Esophagus squamous epithelium (tissue), 5 donors: Measurements from ENCODE around the gene SLC13A2. TPM values are rescaled to one million over a fixed set of nuclear protein-coding genes. Genes with fewer than 3 reads are reported as not detected.
"Not testable (repeated sequence)": the region's sequence is repeated elsewhere in the genome, so short reads cannot be mapped to it uniquely, and the experiment has no call there.

ENCODE experiments used
- DNase-seq: peaks from one replicate; lab custom pipeline; 2025; lab: John Stamatoyannopoulos, UW
- H3K27ac ChIP-seq, 4 donors: fragments of 200-600 bp; sonication (generic); one replicate each; pipeline ENCODE4 v1.5.1; 2016 to 2019; ENCODE audit warnings: mild to moderate bottlenecking in 1 of 4
- H3K27me3 ChIP-seq, 4 donors: fragments of 200-600 bp; sonication (generic); 1 replicate in 3 of 4; 2 replicates in 1 of 4; pipeline versions ENCODE4 v1.5.1 to v1.6.0; 2017 to 2021; ENCODE audit warnings: antibody characterized with exemption in 1 of 4
- H3K36me3 ChIP-seq, 3 donors: fragments of 200-600 bp; sonication (generic); one replicate each; pipeline ENCODE4 v1.5.1; 2016 to 2019
- H3K4me1 ChIP-seq, 3 donors: fragments of 200-600 bp; sonication (generic); one replicate each; pipeline ENCODE4 v1.5.1; 2017 to 2019
- H3K4me3 ChIP-seq, 4 donors: fragments of 200-600 bp; sonication (generic); 1 replicate in 3 of 4; 2 replicates in 1 of 4; pipeline ENCODE4 v1.5.1; 2016 to 2019; ENCODE audit warnings: mild to moderate bottlenecking in 2 of 4, moderate library complexity in 1 of 4
- H3K9me3 ChIP-seq, 3 donors: fragments of 200-600 bp; sonication (generic); one replicate each; pipeline ENCODE4 v1.5.1; 2016 to 2019
- POLR2A ChIP-seq, 4 donors: fragments of 450-650 bp; IDR thresholded peaks; one replicate each; pipeline ENCODE4 v1.6.1; 2017; ENCODE audit warnings: antibody characterized with exemption in 4 of 4, mild to moderate bottlenecking in 4 of 4, moderate library complexity in 3 of 4
- WGBS, 2 donors: methylation state at CpG; one replicate each; pipeline ENCODE4 v1.1.5; 2018; 5-methylcytosine and 5-hydroxymethylcytosine counted together
- intact Hi-C: fragments of 100-400 bp; cut with DNase I; formaldehyde crosslinking; loops from one replicate; pipeline ENCODE4 v1.15.0; 2022
- total RNA-seq, 4 donors: library from RNA; depleted of rRNA; stranded (reverse); fragments of >200 nt; gene quantifications; one replicate each; pipeline ENCODE4 v1.1.0, GENCODE V29; 2016
- TF ChIP-seq, protein P1 (sequence below), 6 experiments: fragments of 450-650 bp in 4 of 6; fragments of 200-600 bp in 2 of 6; sonication (generic) in 2 of 6; IDR thresholded peaks; one replicate each; pipeline ENCODE4 v1.5.1; 2016 to 2019; ENCODE audit warnings: antibody characterized with exemption in 6 of 6, mild to moderate bottlenecking in 4 of 6, moderate library complexity in 4 of 6
- donor health status: DM: yes; HTN: yes; CAD: no.

SLC13A2 gene
- total RNA-seq, 4 donors from 2014 or later = not detected

DNA sequence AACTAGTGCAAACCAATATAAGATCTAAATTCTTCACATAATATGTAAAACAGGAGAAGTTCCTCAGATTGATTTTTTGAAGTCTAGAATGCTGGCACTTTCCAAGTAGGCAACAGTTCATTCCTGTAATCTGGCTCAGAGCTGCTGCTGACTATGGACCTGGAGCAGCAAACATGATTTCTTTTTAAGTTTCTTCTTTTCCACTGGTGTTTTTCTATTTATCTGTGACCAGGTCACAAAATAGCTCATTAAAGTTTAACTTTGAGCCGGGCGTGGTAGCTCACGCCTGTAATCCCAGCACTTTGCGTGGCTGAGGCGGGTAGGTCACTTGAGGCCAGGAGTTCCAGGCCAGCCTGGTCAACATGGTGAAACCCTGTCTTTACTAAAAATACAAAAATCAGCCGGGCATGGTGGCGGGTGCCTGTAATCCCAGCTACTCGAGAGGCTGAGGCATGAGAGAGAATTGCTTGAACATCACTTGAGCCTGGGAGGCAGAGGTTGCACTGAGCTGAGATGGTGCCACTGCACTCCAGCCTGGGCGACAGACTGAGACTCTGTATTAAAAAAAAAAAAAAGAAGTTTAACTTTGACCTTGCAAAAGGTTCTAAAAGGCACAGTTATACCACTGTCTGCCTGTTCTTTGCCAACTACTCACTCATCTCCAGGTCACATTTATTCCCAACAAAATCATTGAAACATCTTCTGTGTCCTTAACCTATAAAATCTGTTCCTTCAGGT is 29.4 kb upstream of the SLC13A2 start:
- Histone ChIP-seq H3K4me1 (no peaks in the 10 kb centered on the region), H3K9me3 (no peaks in the 10 kb centered on the region), H3K4me3 (no peak overlapping the region), H3K27me3 (peaks cover 0 to 21% (median 0%) of the 10 kb centered on the region in 4 donors), H3K36me3 (no peaks in the 10 kb centered on the region), H3K27ac (no peak overlapping the region)
- intact Hi-C loops = no loop called here
- TF ChIP-seq POLR2A (IDR thresholded peaks at IDR 0.05) = no peak
- TF ChIP-seq, protein P1, sequence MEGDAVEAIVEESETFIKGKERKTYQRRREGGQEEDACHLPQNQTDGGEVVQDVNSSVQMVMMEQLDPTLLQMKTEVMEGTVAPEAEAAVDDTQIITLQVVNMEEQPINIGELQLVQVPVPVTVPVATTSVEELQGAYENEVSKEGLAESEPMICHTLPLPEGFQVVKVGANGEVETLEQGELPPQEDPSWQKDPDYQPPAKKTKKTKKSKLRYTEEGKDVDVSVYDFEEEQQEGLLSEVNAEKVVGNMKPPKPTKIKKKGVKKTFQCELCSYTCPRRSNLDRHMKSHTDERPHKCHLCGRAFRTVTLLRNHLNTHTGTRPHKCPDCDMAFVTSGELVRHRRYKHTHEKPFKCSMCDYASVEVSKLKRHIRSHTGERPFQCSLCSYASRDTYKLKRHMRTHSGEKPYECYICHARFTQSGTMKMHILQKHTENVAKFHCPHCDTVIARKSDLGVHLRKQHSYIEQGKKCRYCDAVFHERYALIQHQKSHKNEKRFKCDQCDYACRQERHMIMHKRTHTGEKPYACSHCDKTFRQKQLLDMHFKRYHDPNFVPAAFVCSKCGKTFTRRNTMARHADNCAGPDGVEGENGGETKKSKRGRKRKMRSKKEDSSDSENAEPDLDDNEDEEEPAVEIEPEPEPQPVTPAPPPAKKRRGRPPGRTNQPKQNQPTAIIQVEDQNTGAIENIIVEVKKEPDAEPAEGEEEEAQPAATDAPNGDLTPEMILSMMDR (IDR thresholded peaks at IDR 0.05) = no peak
- WGBS, 2 donors = 81 to 85% methylated on average over 6 to 8 of the region's 9 CpGs
- no peak for DNase-seq

GRCh38 chr17:28446716-28447395 is 26.6 kb upstream of the SLC13A2 start:
- TF ChIP-seq, protein P1 (IDR thresholded peaks at IDR 0.05) = no peak
- no peak for TF ChIP-seq POLR2A (IDR thresholded peaks at IDR 0.05)
- Histone ChIP-seq H3K4me3 (no peak overlapping the region), H3K27ac (no peak overlapping the region), H3K9me3 (no peaks in the 10 kb centered on the region), H3K4me1 (no peaks in the 10 kb centered on the region), H3K36me3 (no peaks in the 10 kb centered on the region), H3K27me3 (peaks cover 0 to 16% (median 0%) of the 10 kb centered on the region in 4 donors)
- 61 to 74% methylated on average over 8 of the region's 8 CpGs for WGBS, 2 donors
- DNase-seq = no peak
- intact Hi-C loops = no loop called here

DNA sequence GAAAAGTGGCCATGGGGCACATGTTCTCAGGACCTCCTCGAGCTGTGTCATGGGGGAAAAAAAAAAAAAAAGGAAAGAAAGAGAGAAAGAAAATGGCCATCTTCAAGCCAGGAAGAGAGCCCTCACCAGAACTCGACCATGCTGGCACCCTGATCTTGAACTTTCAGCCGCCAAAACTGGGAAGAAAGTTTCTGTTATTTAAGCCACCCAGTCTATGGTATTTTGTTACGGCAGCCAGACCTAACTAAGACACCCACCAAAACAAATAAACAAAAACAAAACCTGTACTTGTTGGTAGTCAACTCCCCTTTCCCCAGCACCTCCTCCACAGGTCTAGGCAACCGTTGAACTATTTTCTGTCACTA is 26.1 kb upstream of the SLC13A2 start:
- TF ChIP-seq POLR2A (IDR thresholded peaks at IDR 0.05) = no peak
- TF ChIP-seq, protein P1 (IDR thresholded peaks at IDR 0.05) = no peak
- no peaks in the 10 kb centered on the region for H3K4me1 ChIP-seq
- H3K4me3 ChIP-seq = no peak overlapping the region
- WGBS, 2 donors = 50 to 67% methylated on average over 5 of the region's 5 CpGs
- intact Hi-C loops = no loop called here
- H3K9me3 ChIP-seq = no peaks in the 10 kb centered on the region
- no peak for DNase-seq
- H3K36me3 ChIP-seq = no peaks in the 10 kb centered on the region
- H3K27me3 ChIP-seq = peaks cover 0 to 16% (median 0%) of the 10 kb centered on the region in 4 donors
- H3K27ac ChIP-seq = no peak overlapping the region

DNA sequence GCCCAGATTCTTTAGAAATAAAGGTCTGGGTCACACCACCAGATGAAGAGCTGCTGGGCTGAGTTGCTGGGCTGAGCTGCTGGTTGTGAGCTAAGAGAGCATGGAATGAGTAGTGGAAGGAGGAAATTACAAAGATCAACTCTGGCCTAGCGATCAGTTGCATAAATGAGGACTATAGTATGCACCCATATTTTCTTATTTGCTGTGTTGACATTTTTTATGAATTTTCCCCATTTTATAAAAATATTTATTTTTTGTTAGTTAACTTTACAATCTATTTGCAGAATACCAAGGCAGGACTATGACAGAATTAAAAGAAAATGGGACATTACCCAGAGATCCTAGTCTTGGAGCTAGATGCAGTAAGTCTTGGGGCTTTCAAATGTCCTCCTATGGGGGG is 23.6 kb upstream of the SLC13A2 start:
- Histone ChIP-seq H3K4me1 (no peaks in the 10 kb centered on the region), H3K9me3 (no peaks in the 10 kb centered on the region), H3K27me3 (no peaks in the 10 kb centered on the region), H3K36me3 (no peaks in the 10 kb centered on the region), H3K27ac (no peak overlapping the region), H3K4me3 (no peak overlapping the region)
- no peak for DNase-seq
- intact Hi-C loops = no loop called here
- 76 to 86% methylated on average over 1 of the region's 1 CpG for WGBS, 2 donors
- no peak for TF ChIP-seq POLR2A (IDR thresholded peaks at IDR 0.05)
- TF ChIP-seq, protein P1 (IDR thresholded peaks at IDR 0.05) = no peak

DNA sequence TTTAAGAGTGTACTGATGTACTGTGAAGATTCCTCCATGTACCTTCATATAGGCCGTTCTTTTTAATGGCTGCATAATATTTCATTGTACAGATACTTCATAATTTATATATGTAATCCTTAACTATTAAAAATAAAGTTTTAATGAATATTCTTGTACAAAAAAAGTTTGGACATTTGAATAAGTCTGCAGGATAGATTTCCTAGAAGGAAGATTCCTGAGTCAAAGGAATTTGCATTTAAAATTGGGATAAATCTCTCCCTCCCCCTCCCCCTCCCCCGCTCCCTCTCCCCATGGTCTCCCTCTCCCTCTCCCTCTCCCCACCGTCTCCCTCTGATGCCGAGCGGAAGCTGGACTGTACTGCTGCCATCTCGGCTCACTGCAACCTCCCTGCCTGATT is 15.6 kb upstream of the SLC13A2 start:
- Histone ChIP-seq H3K36me3 (no peaks in the 10 kb centered on the region), H3K9me3 (no peaks in the 10 kb centered on the region), H3K4me3 (no peak overlapping the region), H3K4me1 (no peaks in the 10 kb centered on the region), H3K27ac (no peak overlapping the region), H3K27me3 (no peaks in the 10 kb centered on the region)
- no peak for DNase-seq
- intact Hi-C loops = no loop called here
- WGBS, 2 donors = 65 to 81% methylated on average over 6 of the region's 6 CpGs
- no peak for TF ChIP-seq POLR2A (IDR thresholded peaks at IDR 0.05)
- TF ChIP-seq, protein P1 (IDR thresholded peaks at IDR 0.05) = no peak

- H3K4me1 ChIP-seq, DNase-seq, H3K9me3 ChIP-seq, H3K36me3 ChIP-seq, H3K27me3 ChIP-seq, H3K27ac ChIP-seq, intact Hi-C loops, H3K4me3 ChIP-seq: not testable (repeated sequence)
- no CpG with 5 or more reads among the region's 32 CpGs for WGBS, 2 donors
Measured at GRCh38 chr17:28458881-28459280, 14.6 kb upstream of the SLC13A2 start.
